HEK293 (cell line): ENCODE results near the gene DDX41.

ENCODE experiments used
- CTCF ChIA-PET: fragments of 350-600 bp; formaldehyde crosslinking; extraction: SDS; loops from one replicate; lab custom pipeline; 2021; ENCODE audit warnings: antibody characterized with exemption; lab: Yijun Ruan, JAX
- POLR2A ChIA-PET: fragments of 300-600 bp; formaldehyde crosslinking; extraction: SDS; loops from one replicate; lab custom pipeline; 2020; ENCODE audit warnings: antibody characterized with exemption, inconsistent platforms; lab: Yijun Ruan, JAX
- H3K27ac ChIP-seq: fragments of 200-500 bp; sonication (Bioruptor generic); 2 replicates; pipeline ENCODE4 v1.5.1; 2014; ENCODE audit warnings: low read depth, low read length, control low read depth, inconsistent platforms; ENCODE audit errors: extremely low read depth
- H3K36me3 ChIP-seq, 2 experiments: fragments of 200-500 bp in 1 of 2; sonication (Bioruptor generic) in 1 of 2; 1 replicate in 1 of 2; 2 replicates in 1 of 2; pipeline ENCODE4 v1.5.1; 2014 to 2017; ENCODE audit warnings: inconsistent platforms in 2 of 2, low read length in 2 of 2; ENCODE audit not compliant: control insufficient read depth in 2 of 2, insufficient read depth in 1 of 2
- H3K4me1 ChIP-seq: fragments of 200-500 bp; sonication (Bioruptor generic); 2 replicates; pipeline ENCODE4 v1.5.1; 2014; ENCODE audit warnings: mild to moderate bottlenecking, low read length, inconsistent platforms; ENCODE audit not compliant: control insufficient read depth, insufficient read depth
- H3K4me3 ChIP-seq: 2 replicates; pipeline ENCODE4 v1.5.1; 2011; ENCODE audit warnings: low read depth, mild to moderate bottlenecking, control low read depth, low read length, moderate library complexity
- H3K9me3 ChIP-seq: fragments of 200-500 bp; sonication (Bioruptor generic); 2 replicates; pipeline ENCODE4 v1.5.1; 2014; ENCODE audit warnings: low read depth, low read length, inconsistent platforms; ENCODE audit not compliant: control insufficient read depth, insufficient read depth
- KLF17 ChIP-seq: fragments of 450-650 bp; formaldehyde crosslinking; IDR thresholded peaks from 2 replicates; pipeline ENCODE4 v1.5.1; 2016; ENCODE audit warnings: missing biosample characterization, missing genetic modification characterization
- OSR2 ChIP-seq: fragments of 450-650 bp; formaldehyde crosslinking; IDR thresholded peaks from 2 replicates; pipeline ENCODE4 v1.5.1; 2016; ENCODE audit warnings: missing biosample characterization, missing genetic modification characterization
- SETDB1 ChIP-seq: IDR thresholded peaks from one replicate; pipeline ENCODE4 v1.6.1; 2017; ENCODE audit warnings: mild to moderate bottlenecking, low read length, moderate library complexity, mixed read lengths; ENCODE audit not compliant: insufficient read length
- SP7 ChIP-seq: fragments of 450-650 bp; formaldehyde crosslinking; IDR thresholded peaks from 2 replicates; pipeline ENCODE4 v1.5.1; 2016; ENCODE audit warnings: missing biosample characterization, missing genetic modification characterization
- TRIM28 ChIP-seq: IDR thresholded peaks from 2 replicates; pipeline ENCODE4 v1.6.1; 2011; ENCODE audit warnings: low read length, control low read depth, borderline replicate concordance
- YY1 ChIP-seq: fragments of 450-650 bp; formaldehyde crosslinking; IDR thresholded peaks from 2 replicates; pipeline ENCODE4 v1.5.1; 2018; ENCODE audit warnings: missing biosample characterization, missing genetic modification characterization
- ZBTB20 ChIP-seq: fragments of 450-650 bp; formaldehyde crosslinking; IDR thresholded peaks from 2 replicates; pipeline ENCODE4 v1.5.1; 2016; ENCODE audit warnings: missing biosample characterization, missing genetic modification characterization
- ZBTB8A ChIP-seq: fragments of 450-650 bp; formaldehyde crosslinking; IDR thresholded peaks from 2 replicates; pipeline ENCODE4 v1.5.1; 2016; ENCODE audit warnings: missing biosample characterization, missing genetic modification characterization
- ZFP37 ChIP-seq: fragments of 450-650 bp; formaldehyde crosslinking; IDR thresholded peaks from 2 replicates; pipeline ENCODE4 v1.5.1; 2016; ENCODE audit warnings: missing biosample characterization, missing genetic modification characterization
- ZNF157 ChIP-seq: fragments of 450-650 bp; formaldehyde crosslinking; IDR thresholded peaks from 2 replicates; pipeline ENCODE4 v1.5.1; 2016; ENCODE audit warnings: missing biosample characterization, missing genetic modification characterization
- ZNF292 ChIP-seq: fragments of 450-650 bp; formaldehyde crosslinking; IDR thresholded peaks from 2 replicates; pipeline ENCODE4 v1.5.1; 2016; ENCODE audit warnings: low read depth, missing biosample characterization, missing genetic modification characterization, borderline replicate concordance
- ZNF324 ChIP-seq: fragments of 450-650 bp; formaldehyde crosslinking; IDR thresholded peaks from 2 replicates; pipeline ENCODE4 v1.5.1; 2016; ENCODE audit warnings: missing biosample characterization, missing genetic modification characterization
- ZNF341 ChIP-seq: fragments of 450-650 bp; formaldehyde crosslinking; IDR thresholded peaks from 2 replicates; pipeline ENCODE4; 2016; ENCODE audit warnings: low read depth, missing biosample characterization, missing genetic modification characterization
- ZNF350 ChIP-seq: fragments of 450-650 bp; formaldehyde crosslinking; IDR thresholded peaks from 2 replicates; pipeline ENCODE4 v1.5.0; 2017; ENCODE audit warnings: missing biosample characterization, mild to moderate bottlenecking, missing genetic modification characterization
- ZNF354C ChIP-seq: fragments of 450-650 bp; formaldehyde crosslinking; IDR thresholded peaks from 2 replicates; pipeline ENCODE4 v1.5.1; 2016; ENCODE audit warnings: missing biosample characterization, missing genetic modification characterization, low read depth, borderline replicate concordance
- ZNF366 ChIP-seq: fragments of 450-650 bp; formaldehyde crosslinking; conservative IDR thresholded peaks from 2 replicates; pipeline ENCODE4 v1.5.1; 2016; ENCODE audit warnings: missing biosample characterization, missing genetic modification characterization
- ZNF416 ChIP-seq: fragments of 450-650 bp; formaldehyde crosslinking; IDR thresholded peaks from 2 replicates; pipeline ENCODE4 v1.5.1; 2016; ENCODE audit warnings: missing biosample characterization, missing genetic modification characterization
- ZNF423 ChIP-seq: fragments of 450-650 bp; formaldehyde crosslinking; IDR thresholded peaks from 2 replicates; pipeline ENCODE4 v1.5.1; 2016; ENCODE audit warnings: missing biosample characterization, missing genetic modification characterization
- ZNF530 ChIP-seq: fragments of 450-650 bp; formaldehyde crosslinking; IDR thresholded peaks from 2 replicates; pipeline ENCODE4 v1.5.1; 2016; ENCODE audit warnings: low read depth, missing biosample characterization, missing genetic modification characterization
- ZNF600 ChIP-seq: fragments of 450-650 bp; formaldehyde crosslinking; IDR thresholded peaks from 2 replicates; pipeline ENCODE4 v1.5.1; 2016; ENCODE audit warnings: missing biosample characterization, missing genetic modification characterization
- ZNF624 ChIP-seq: fragments of 450-650 bp; formaldehyde crosslinking; IDR thresholded peaks from 2 replicates; pipeline ENCODE4 v1.5.1; 2017; ENCODE audit warnings: missing biosample characterization, missing genetic modification characterization
- ZNF658 ChIP-seq: fragments of 450-650 bp; formaldehyde crosslinking; IDR thresholded peaks from 2 replicates; pipeline ENCODE4; 2016; ENCODE audit warnings: missing biosample characterization, missing genetic modification characterization
- ZNF76 ChIP-seq: fragments of 450-650 bp; formaldehyde crosslinking; IDR thresholded peaks from 2 replicates; pipeline ENCODE4; 2016; ENCODE audit warnings: low read depth, missing biosample characterization, missing genetic modification characterization, borderline replicate concordance
- ZNF791 ChIP-seq: fragments of 450-650 bp; formaldehyde crosslinking; IDR thresholded peaks from 2 replicates; pipeline ENCODE4 v1.5.1; 2016; ENCODE audit warnings: missing biosample characterization, missing genetic modification characterization
- ZNF792 ChIP-seq: fragments of 450-650 bp; formaldehyde crosslinking; IDR thresholded peaks from 2 replicates; pipeline ENCODE4 v1.5.1; 2016; ENCODE audit warnings: missing biosample characterization, missing genetic modification characterization
- ZNF830 ChIP-seq: fragments of 450-650 bp; IDR thresholded peaks from 2 replicates; pipeline ENCODE4 v1.5.0; 2018; ENCODE audit warnings: missing biosample characterization, missing genetic modification characterization, low read depth, mild to moderate bottlenecking, moderate library complexity
- ZSCAN5A ChIP-seq: fragments of 450-650 bp; formaldehyde crosslinking; IDR thresholded peaks from 2 replicates; pipeline ENCODE4 v1.5.1; 2016; ENCODE audit warnings: missing biosample characterization, missing genetic modification characterization
- TF ChIP-seq, protein P1 (sequence below): fragments of 450-650 bp; formaldehyde crosslinking; IDR thresholded peaks from 2 replicates; pipeline ENCODE4 v1.5.1; 2016; ENCODE audit warnings: missing biosample characterization, missing genetic modification characterization
- TF ChIP-seq, protein P2 (sequence below): fragments of 450-650 bp; IDR thresholded peaks from 2 replicates; pipeline ENCODE4 v1.5.1; 2018; ENCODE audit warnings: missing biosample characterization, missing genetic modification characterization

DDX41 gene

GRCh38 chr5:177479774-177480173 is 37.0 kb downstream of the DDX41 start:
- Histone ChIP-seq H3K36me3 (peaks cover 0 to 28% of the 10 kb centered on the region in 2 experiments; a peak in 1 of 3 replicates), H3K9me3 (no peaks in the 10 kb centered on the region), H3K4me1 (no peaks in the 10 kb centered on the region; the same call in 1 of the 2 replicates), H3K4me3 (no peak overlapping the region), H3K27ac (no peak overlapping the region)
- POLR2A ChIA-PET: interaction anchor here (1.1 to 8.1 kb wide), 4 partner anchors 11 to 25 kb away, joined by 4 to 106 read pairs (median 10); partner anchors contain the start of gene PDLIM7
- CTCF ChIA-PET: interaction anchor here (0.6 to 1.6 kb wide), 2 partner anchors 21 to 128 kb away, joined by 3 to 11 read pairs; no protein-coding TSS in a partner anchor
- TF ChIP-seq ZNF658 (tag by site-specific recombination): no peak
- no peak for TF ChIP-seq TRIM28
- TF ChIP-seq ZNF791: no peak
- TF ChIP-seq ZBTB8A (tag by site-specific recombination): no peak
- TF ChIP-seq ZNF350 (tag by site-specific recombination): no peak
- TF ChIP-seq ZNF792 (tag by site-specific recombination): no peak
- no peak for TF ChIP-seq ZFP37 (tag by site-specific recombination)
- no peak for TF ChIP-seq KLF17
- TF ChIP-seq ZNF624 (tag by site-specific recombination): no peak
- TF ChIP-seq YY1: no peak
- TF ChIP-seq, protein P1, sequence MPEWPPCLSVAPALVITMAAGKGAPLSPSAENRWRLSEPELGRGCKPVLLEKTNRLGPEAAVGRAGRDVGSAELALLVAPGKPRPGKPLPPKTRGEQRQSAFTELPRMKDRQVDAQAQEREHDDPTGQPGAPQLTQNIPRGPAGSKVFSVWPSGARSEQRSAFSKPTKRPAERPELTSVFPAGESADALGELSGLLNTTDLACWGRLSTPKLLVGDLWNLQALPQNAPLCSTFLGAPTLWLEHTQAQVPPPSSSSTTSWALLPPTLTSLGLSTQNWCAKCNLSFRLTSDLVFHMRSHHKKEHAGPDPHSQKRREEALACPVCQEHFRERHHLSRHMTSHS (tag by site-specific recombination): no peak
- TF ChIP-seq ZNF76 (tag by site-specific recombination): no peak
- no peak for TF ChIP-seq ZNF423 (tag by site-specific recombination)
- TF ChIP-seq ZNF830 (tag by site-specific recombination): no peak

DNA sequence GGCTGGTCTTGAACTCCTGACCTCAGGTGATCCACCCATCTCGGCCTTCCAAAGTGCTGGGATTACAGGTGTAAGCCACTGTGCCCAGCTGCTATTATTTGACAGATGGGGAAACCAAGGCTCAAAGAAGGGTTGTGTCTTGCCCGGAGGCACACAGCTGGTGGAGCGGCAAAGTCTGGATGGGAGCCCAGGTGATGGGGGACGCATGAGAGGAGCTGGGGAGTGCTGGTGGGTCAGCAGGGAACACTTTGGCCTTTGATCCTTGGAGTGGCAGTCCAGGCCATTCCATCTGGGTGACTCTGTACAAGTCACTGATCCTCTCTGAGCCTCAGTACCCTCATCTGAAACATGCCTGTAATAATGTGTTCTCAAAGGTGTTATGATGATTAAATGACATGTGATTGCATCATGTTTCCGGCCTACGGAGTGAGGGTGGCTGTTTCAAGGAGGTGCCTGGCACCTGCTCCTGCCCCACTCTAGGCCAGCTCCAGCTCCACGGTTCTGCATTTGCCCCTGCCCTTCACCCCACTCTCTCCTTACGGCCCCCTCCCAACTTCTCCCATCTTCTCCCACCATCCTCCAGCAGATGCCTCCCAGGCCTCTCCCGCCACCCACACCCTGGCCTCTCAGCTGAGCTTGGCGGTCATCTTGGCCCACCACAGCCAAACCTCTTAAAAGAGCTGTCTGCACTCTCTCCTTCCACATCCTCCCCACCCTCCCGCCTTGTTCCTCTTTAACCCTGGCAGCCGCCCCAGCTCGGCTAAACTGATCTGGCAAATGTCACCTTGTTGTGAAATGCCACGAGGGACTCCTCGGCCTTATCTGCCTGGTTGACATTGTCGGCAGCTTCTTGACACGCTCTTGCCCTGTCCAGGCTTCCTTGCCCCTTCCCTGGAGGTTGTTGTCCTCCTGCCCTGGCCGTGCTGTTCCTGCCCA is 37.8 kb downstream of the DDX41 start:
- ChIA-PET POLR2A (interaction anchor here (1.1 to 8.1 kb wide), 5 partner anchors 10 to 108 kb away, joined by 4 to 106 read pairs (median 7); partner anchors contain the start of gene PDLIM7), CTCF (interaction anchor here (0.5 to 2.8 kb wide), 5 partner anchors 13 to 364 kb away, joined by 3 to 11 read pairs (median 4); no protein-coding TSS in a partner anchor)
- Histone ChIP-seq H3K9me3 (no peaks in the 10 kb centered on the region), H3K27ac (no peak overlapping the region), H3K4me3 (no peak overlapping the region), H3K4me1 (no peaks in the 10 kb centered on the region; the same call in 1 of the 2 replicates), H3K36me3 (peaks cover 0 to 21% of the 10 kb centered on the region in 2 experiments; a peak in 1 of 3 replicates)
- TF ChIP-seq ZNF324 (tag by site-specific recombination) (no peak), ZBTB20 (tag by site-specific recombination) (no peak), ZSCAN5A (tag by site-specific recombination) (no peak), ZNF416 (tag by site-specific recombination) (no peak), OSR2 (tag by site-specific recombination) (no peak), ZNF600 (tag by site-specific recombination) (peak; percentile 70), ZNF530 (tag by site-specific recombination) (no peak), ZNF157 (tag by site-specific recombination) (no peak), SP7 (tag by site-specific recombination) (0 out of 2 replicates have a peak, but pooled peaks have one; percentile 36), SETDB1 (no peak), ZNF341 (0 out of 2 replicates have a peak, but pooled peaks have one; percentile 50), ZNF292 (tag by site-specific recombination) (no peak), ZNF354C (tag by site-specific recombination) (no peak), ZNF366 (no peak)
- TF ChIP-seq, protein P2, sequence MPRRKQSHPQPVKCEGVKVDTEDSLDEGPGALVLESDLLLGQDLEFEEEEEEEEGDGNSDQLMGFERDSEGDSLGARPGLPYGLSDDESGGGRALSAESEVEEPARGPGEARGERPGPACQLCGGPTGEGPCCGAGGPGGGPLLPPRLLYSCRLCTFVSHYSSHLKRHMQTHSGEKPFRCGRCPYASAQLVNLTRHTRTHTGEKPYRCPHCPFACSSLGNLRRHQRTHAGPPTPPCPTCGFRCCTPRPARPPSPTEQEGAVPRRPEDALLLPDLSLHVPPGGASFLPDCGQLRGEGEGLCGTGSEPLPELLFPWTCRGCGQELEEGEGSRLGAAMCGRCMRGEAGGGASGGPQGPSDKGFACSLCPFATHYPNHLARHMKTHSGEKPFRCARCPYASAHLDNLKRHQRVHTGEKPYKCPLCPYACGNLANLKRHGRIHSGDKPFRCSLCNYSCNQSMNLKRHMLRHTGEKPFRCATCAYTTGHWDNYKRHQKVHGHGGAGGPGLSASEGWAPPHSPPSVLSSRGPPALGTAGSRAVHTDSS (tag by site-specific recombination): no peak
